Skin epidermis (tissue), 12 donors: Measurements from ENCODE around the gene SLC37A4.
"Not testable (repeated sequence)": the region's sequence is repeated elsewhere in the genome, so short reads cannot be mapped to it uniquely, and the experiment has no call there.

ENCODE experiments used
- H3K27ac ChIP-seq, 21 experiments: fragments of 200-600 bp; sonication (generic) in 11 of 21; one replicate each; pipeline ENCODE4 v1.5.0; 2020; ENCODE audit warnings: mild to moderate bottlenecking in 3 of 21, inconsistent platforms in 2 of 21, moderate library complexity in 2 of 21
- H3K4me3 ChIP-seq, 7 experiments: fragments of 200-600 bp; sonication (generic) in 2 of 7; one replicate each; pipeline ENCODE4 v1.5.0; 2020; ENCODE audit warnings: inconsistent platforms in 2 of 7, mild to moderate bottlenecking in 2 of 7, moderate library complexity in 1 of 7

Gene SLC37A4

GRCh38 chr11:119046489-119046888, 15.8 kb upstream of the SLC37A4 start:
- H3K4me3 ChIP-seq = no peak overlapping the region

GRCh38 chr11:119044708-119045107, 14.0 kb upstream of the SLC37A4 start:
- no peak overlapping the region for H3K27ac ChIP-seq
- H3K4me3 ChIP-seq = no peak overlapping the region

More at GRCh38 chr11:119046489-119046888, 15.8 kb upstream of the SLC37A4 start:
- H3K27ac ChIP-seq = no peak overlapping the region

- Histone ChIP-seq H3K4me3 (no peak overlapping the region), H3K27ac (no peak overlapping the region)
Observed at GRCh38 chr11:119042927-119043326, 12.2 kb upstream of the SLC37A4 start.

- Histone ChIP-seq H3K4me3 (no peak overlapping the region), H3K27ac (no peak overlapping the region)
Observed at GRCh38 chr11:119041821-119042514, 11.3 kb upstream of the SLC37A4 start.

GRCh38 chr11:119039471-119039870, 8.8 kb upstream of the SLC37A4 start:
- H3K4me3 ChIP-seq, H3K27ac ChIP-seq: not testable (repeated sequence)

- Histone ChIP-seq H3K4me3 (no peak overlapping the region), H3K27ac (no peak overlapping the region)
Observed at GRCh38 chr11:119038884-119039283, 8.2 kb upstream of the SLC37A4 start.

GRCh38 chr11:119034813-119035212, 4.1 kb upstream of the SLC37A4 start:
- H3K27ac ChIP-seq = no peak overlapping the region
- H3K4me3 ChIP-seq = no peak overlapping the region

GRCh38 chr11:119033421-119033820, 2.7 kb upstream of the SLC37A4 start:
- not testable (repeated sequence) for H3K4me3 ChIP-seq, H3K27ac ChIP-seq

- no peak overlapping the region for H3K4me3 ChIP-seq
- H3K27ac ChIP-seq = no peak overlapping the region
Observed at GRCh38 chr11:119031912-119032280, 1.2 kb upstream of the SLC37A4 start.

- peak overlapping the region; percentile 71 to 95 (median 85) for H3K27ac ChIP-seq
- H3K4me3 ChIP-seq = peak overlapping the region; percentile 64 to 80 (median 76)
Observed at GRCh38 chr11:119030029-119030328, 698 bp downstream of the SLC37A4 start.

- Histone ChIP-seq H3K4me3 (peak overlapping the region; percentile 64 to 80 (median 76)), H3K27ac (peak overlapping the region in 20 of 21 experiments; percentile 74 to 95 (median 86))
Observed at GRCh38 chr11:119029340-119030028, 1.2 kb downstream of the SLC37A4 start.

- H3K4me3 ChIP-seq = no peak overlapping the region
Observed at GRCh38 chr11:119029069-119029339, 1.7 kb downstream of the SLC37A4 start.

GRCh38 chr11:119028346-119029068, 2.2 kb downstream of the SLC37A4 start:
- Histone ChIP-seq H3K4me3 (no peak overlapping the region), H3K27ac (peak overlapping the region in 12 of 21 experiments; percentile 14 to 95 (median 86))

More at GRCh38 chr11:119029069-119029339, 1.7 kb downstream of the SLC37A4 start:
- H3K27ac ChIP-seq = peak overlapping the region in 14 of 21 experiments; percentile 14 to 95 (median 86)

GRCh38 chr11:119027561-119028345, 2.9 kb downstream of the SLC37A4 start:
- Histone ChIP-seq H3K4me3 (no peak overlapping the region), H3K27ac (peak overlapping the region in 1 of 21 experiments; percentile 21)

- Histone ChIP-seq H3K27ac (no peak overlapping the region), H3K4me3 (no peak overlapping the region)
Observed at GRCh38 chr11:119026970-119027369, 3.7 kb downstream of the SLC37A4 start.

- H3K27ac ChIP-seq = peak overlapping the region in 1 of 21 experiments; percentile 6
- no peak overlapping the region for H3K4me3 ChIP-seq
Observed at GRCh38 chr11:119025978-119026766, 4.5 kb downstream of the SLC37A4 start.

- H3K4me3 ChIP-seq = no peak overlapping the region
- H3K27ac ChIP-seq = peak overlapping the region in 2 of 21 experiments; percentile 7 to 27
Observed at GRCh38 chr11:119025541-119025940, 5.1 kb downstream of the SLC37A4 start.

GRCh38 chr11:119025099-119025473, 5.6 kb downstream of the SLC37A4 start:
- peak overlapping the region in 5 of 21 experiments; percentile 0 to 52 (median 23) for H3K27ac ChIP-seq
- H3K4me3 ChIP-seq = no peak overlapping the region

- no peak overlapping the region for H3K4me3 ChIP-seq
Observed at GRCh38 chr11:119024430-119025098, 6.1 kb downstream of the SLC37A4 start.

More at GRCh38 chr11:119024430-119025098, 6.1 kb downstream of the SLC37A4 start:
- H3K27ac ChIP-seq = peak overlapping the region in 6 of 21 experiments; percentile 0 to 52 (median 14)
